NK-92 (cell line): ENCODE data around the gene SYNE3.
"Not testable (repeated sequence)": the region's sequence is repeated elsewhere in the genome, so short reads cannot be mapped to it uniquely, and the experiment has no call there.

Experiments
- DNase-seq: peaks from one replicate; lab custom pipeline; 2025; ENCODE audit not compliant: unreplicated experiment; lab: John Stamatoyannopoulos, UW

The SYNE3 gene

GRCh38 chr14:95523815-95524448 lies 7.5 kb upstream of the SYNE3 start:
- no peak for DNase-seq

GRCh38 chr14:95523051-95523814 lies 6.8 kb upstream of the SYNE3 start:
- no peak for DNase-seq

- no peak for DNase-seq
Measured at GRCh38 chr14:95522556-95522955, 6.1 kb upstream of the SYNE3 start.

GRCh38 chr14:95522116-95522515 lies 5.7 kb upstream of the SYNE3 start:
- DNase-seq = no peak

GRCh38 chr14:95521001-95521400 lies 4.6 kb upstream of the SYNE3 start:
- no peak for DNase-seq

GRCh38 chr14:95520346-95520745 lies 3.9 kb upstream of the SYNE3 start:
- DNase-seq = no peak

- no peak for DNase-seq
Measured at GRCh38 chr14:95519699-95520098, 3.2 kb upstream of the SYNE3 start.

- no peak for DNase-seq
Measured at GRCh38 chr14:95518045-95518751, 1.7 kb upstream of the SYNE3 start.

GRCh38 chr14:95515596-95516552 lies 576 bp downstream of the SYNE3 start:
- DNase-seq = no peak

GRCh38 chr14:95515080-95515489 lies 1.4 kb downstream of the SYNE3 start:
- no peak for DNase-seq

- DNase-seq = no peak
Measured at GRCh38 chr14:95514131-95515079, 2.0 kb downstream of the SYNE3 start.

GRCh38 chr14:95513291-95513690 lies 3.2 kb downstream of the SYNE3 start:
- DNase-seq = no peak

- DNase-seq = no peak
Measured at GRCh38 chr14:95511687-95512086, 4.8 kb downstream of the SYNE3 start.

- DNase-seq = no peak
Measured at GRCh38 chr14:95510804-95511203, 5.6 kb downstream of the SYNE3 start.

- DNase-seq = not testable (repeated sequence)
Measured at GRCh38 chr14:95510344-95510743, 6.1 kb downstream of the SYNE3 start.

- no peak for DNase-seq
Measured at GRCh38 chr14:95509495-95509894, 7.0 kb downstream of the SYNE3 start.

GRCh38 chr14:95508377-95508776 lies 8.1 kb downstream of the SYNE3 start:
- DNase-seq = no peak

GRCh38 chr14:95507701-95508103 lies 8.7 kb downstream of the SYNE3 start:
- no peak for DNase-seq

- DNase-seq = no peak
Measured at GRCh38 chr14:95507174-95507573, 9.3 kb downstream of the SYNE3 start.
